Measurements from ENCODE around the gene TOR2A. TPM values are rescaled to one million over a fixed set of nuclear protein-coding genes. Genes with fewer than 3 reads are reported as not detected.

Gene TOR2A
- polyA plus RNA-seq, 1 experiment: 4.9 TPM

- ChIA-PET CTCF (no interaction called here), POLR2A (no interaction called here)
- no peak for TF ChIP-seq CTCF (IDR thresholded peaks at IDR 0.05; ENCODE audit: low read depth, low read length)
- H3K4me3 ChIP-seq (ENCODE audit: low read depth, low read length): no peak overlapping the region
- no peak for DNase-seq (ENCODE audit: low read depth, low spot score)
- H3K27ac ChIP-seq (ENCODE audit: low read depth, low read length): no peak overlapping the region
- no peaks in the 10 kb centered on the region; the same call in 1 of the 2 replicates for H3K9me3 ChIP-seq (ENCODE audit: control insufficient read depth, insufficient read depth, low read length)
- H3K27me3 ChIP-seq (ENCODE audit: control insufficient read depth, insufficient read depth, low read length): peaks cover 36% of the 10 kb centered on the region
Measured at GRCh38 chr9:127753148-127753547, 18.1 kb upstream of the TOR2A start.

GRCh38 chr9:127751269-127752054, 16.4 kb upstream of the TOR2A start:
- H3K27ac ChIP-seq (ENCODE audit: low read depth, low read length): no peak overlapping the region
- TF ChIP-seq CTCF (IDR thresholded peaks at IDR 0.05; ENCODE audit: low read depth, low read length): no peak
- no peak overlapping the region for H3K4me3 ChIP-seq (ENCODE audit: low read depth, low read length)
- POLR2A ChIA-PET: interaction anchor here (0.6 kb wide), 1 partner anchor 102 kb away, joined by 3 read pairs; no protein-coding TSS in a partner anchor
- no peak for DNase-seq (ENCODE audit: low read depth, low spot score)
- CTCF ChIA-PET: no interaction called here
- peaks cover 46% of the 10 kb centered on the region for H3K27me3 ChIP-seq (ENCODE audit: control insufficient read depth, insufficient read depth, low read length)
- no peaks in the 10 kb centered on the region; the same call in 1 of the 2 replicates for H3K9me3 ChIP-seq (ENCODE audit: control insufficient read depth, insufficient read depth, low read length)

- Histone ChIP-seq H3K9me3 (ENCODE audit: control insufficient read depth, insufficient read depth, low read length) (no peaks in the 10 kb centered on the region; the same call in 1 of the 2 replicates), H3K4me3 (ENCODE audit: low read depth, low read length) (no peak overlapping the region), H3K27ac (ENCODE audit: low read depth, low read length) (no peak overlapping the region), H3K27me3 (ENCODE audit: control insufficient read depth, insufficient read depth, low read length) (peaks cover 39% of the 10 kb centered on the region)
- ChIA-PET POLR2A (no interaction called here), CTCF (no interaction called here)
- DNase-seq (ENCODE audit: low read depth, low spot score): no peak
- no peak for TF ChIP-seq CTCF (IDR thresholded peaks at IDR 0.05; ENCODE audit: low read depth, low read length)
Measured at GRCh38 chr9:127749090-127749787, 14.1 kb upstream of the TOR2A start.

GRCh38 chr9:127746959-127747569, 12.0 kb upstream of the TOR2A start:
- no peak for TF ChIP-seq CTCF (IDR thresholded peaks at IDR 0.05; ENCODE audit: low read depth, low read length)
- Histone ChIP-seq H3K27ac (ENCODE audit: low read depth, low read length) (no peak overlapping the region), H3K9me3 (ENCODE audit: control insufficient read depth, insufficient read depth, low read length) (no peaks in the 10 kb centered on the region; the same call in 1 of the 2 replicates), H3K27me3 (ENCODE audit: control insufficient read depth, insufficient read depth, low read length) (peaks cover 27% of the 10 kb centered on the region), H3K4me3 (ENCODE audit: low read depth, low read length) (no peak overlapping the region)
- ChIA-PET CTCF (interaction anchor here (1.2 kb wide), 1 partner anchor 12 kb away, joined by 6 read pairs; the partner anchor contains the start of gene TOR2A), POLR2A (no interaction called here)
- DNase-seq (ENCODE audit: low read depth, low spot score): no peak

Measured in AG04450 (cell line).